GM19193 (cell line): ENCODE results near the gene NR2F6.
A peak's percentile ranks its signal among the peaks of the same experiment; 100 is the strongest.

Source experiments
- POLR2A ChIP-seq: IDR thresholded peaks from 4 replicates; pipeline ENCODE4 v1.6.1; 2011; ENCODE audit not compliant: insufficient read depth, insufficient read length; ENCODE audit errors: extremely low read depth

The NR2F6 gene

GRCh38 chr19:17266975-17267788, 21.5 kb upstream of the NR2F6 start, which contains the start of gene BABAM1:
BABAM1 (plus strand) TSS chr19:17267443; CDS start chr19:17268807, 1,364 bp downstream.
- TF ChIP-seq POLR2A, result peak; percentile 83

GRCh38 chr19:17266589-17266974, 20.9 kb upstream of the NR2F6 start:
- peak; percentile 13 for TF ChIP-seq POLR2A

DNA sequence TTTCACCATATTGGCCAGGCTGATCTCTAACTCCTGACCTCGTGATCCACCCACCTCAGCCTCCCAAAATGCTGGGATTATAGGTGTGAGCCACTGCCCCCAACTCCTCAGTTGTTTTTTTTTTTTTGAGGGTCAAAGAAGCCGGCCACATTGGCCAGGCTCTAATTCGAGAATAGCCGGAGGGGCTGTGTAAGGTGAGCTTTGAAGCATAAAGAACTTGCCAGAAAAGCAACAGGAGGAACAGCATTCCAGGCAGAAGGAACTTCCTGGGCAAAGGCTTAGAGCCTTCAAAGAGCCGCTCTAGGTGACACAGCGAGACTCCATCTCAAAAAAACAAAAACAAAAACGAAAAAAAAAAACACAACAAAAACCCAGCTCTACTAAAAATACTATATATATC, 20.3 kb upstream of the NR2F6 start:
- TF ChIP-seq POLR2A, result no peak

- no peak for TF ChIP-seq POLR2A
Measured at GRCh38 chr19:17264641-17264979, 18.9 kb upstream of the NR2F6 start, which contains the start of gene USHBP1. USHBP1 (minus strand) TSS chr19:17264745; CDS start chr19:17264299, 446 bp downstream.

DNA sequence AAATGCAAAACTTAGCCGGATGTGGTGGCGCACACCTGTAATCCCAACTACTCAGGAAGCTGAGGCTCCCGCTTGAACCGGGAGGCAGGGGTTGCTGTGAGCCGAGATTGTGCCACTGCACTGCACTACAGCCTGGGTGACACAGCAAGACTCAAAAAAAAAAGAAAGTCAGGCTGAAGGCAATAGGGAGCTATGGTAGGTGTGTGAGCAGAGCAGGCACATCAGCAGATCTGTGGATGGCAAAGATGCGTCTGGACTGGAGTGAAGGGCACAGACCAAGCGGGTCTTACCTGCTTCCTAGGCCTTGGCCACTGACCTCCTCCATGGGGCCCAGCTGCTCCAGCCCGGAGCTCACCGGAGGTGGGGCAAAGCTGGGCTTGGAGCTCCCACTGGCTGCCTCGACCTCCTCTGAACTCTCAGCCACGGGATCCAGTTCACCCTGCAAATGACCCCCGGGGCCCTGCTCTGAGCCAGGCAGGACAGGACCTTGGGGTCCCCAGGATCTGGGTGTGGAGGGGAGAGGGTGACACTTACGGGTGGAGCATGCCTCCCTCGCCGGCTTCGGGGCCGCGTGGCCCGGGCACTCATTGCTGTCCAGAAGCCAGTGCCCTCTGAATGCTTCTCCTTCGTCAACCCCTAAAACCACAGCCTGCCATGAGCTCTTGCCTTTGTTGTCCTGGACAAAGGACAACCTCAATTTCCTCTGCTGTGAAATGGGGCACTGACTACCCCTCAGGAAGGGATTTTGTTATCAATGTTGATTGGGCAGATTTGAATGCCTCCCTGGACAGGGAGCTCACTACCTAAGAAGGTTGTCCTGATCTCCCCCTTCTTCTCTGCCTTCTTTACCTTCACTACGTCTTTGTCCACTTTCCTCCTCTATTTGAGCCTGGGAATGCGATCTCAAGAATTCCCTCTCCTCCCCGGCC, 18.3 kb upstream of the NR2F6 start:
- no peak for TF ChIP-seq POLR2A

DNA sequence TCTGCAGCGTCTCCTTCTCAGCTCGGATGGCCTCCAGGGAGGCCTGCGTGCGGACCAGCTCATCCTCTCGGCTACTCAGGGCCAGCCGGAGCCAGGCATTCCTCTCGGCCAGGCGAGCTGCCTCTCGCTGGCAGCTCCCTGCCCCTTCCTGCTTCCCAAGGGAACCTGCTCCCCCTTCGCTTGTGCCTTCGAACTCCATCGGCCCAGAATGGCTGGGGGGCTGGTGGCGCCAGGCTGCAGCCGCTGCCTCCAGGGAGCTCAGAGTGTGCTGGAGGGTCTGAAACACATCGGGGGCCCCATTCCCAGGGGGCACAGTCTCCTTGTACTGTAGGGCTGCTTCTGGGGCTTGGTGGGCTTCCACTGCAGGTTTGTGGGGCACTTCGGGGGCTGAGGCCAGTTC, 16.8 kb upstream of the NR2F6 start:
- TF ChIP-seq POLR2A, result no peak

DNA sequence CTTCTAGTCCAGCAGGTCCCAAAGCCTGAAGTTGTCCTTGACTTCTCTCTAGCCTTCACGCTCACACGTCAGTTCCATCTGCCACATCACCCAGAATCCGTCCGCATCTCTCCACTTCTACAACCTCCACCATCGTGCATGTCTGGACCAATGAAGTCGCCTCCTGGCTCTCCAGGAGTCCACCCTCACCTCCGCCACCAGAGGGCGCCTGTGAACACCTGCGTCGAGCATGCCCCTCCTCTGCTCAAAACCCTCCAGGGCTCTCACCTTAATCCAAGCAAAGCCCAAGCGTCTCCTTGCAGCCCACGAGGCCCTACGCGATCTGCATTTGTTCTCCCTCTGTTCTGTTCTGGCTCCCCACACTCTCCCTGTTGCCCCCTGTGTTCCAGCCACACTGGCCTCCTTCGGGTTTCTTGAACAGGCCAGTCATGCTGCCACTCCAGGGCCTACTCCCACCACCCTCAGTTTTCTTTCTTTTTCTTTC, 15.2 kb upstream of the NR2F6 start:
- TF ChIP-seq POLR2A, result no peak

DNA sequence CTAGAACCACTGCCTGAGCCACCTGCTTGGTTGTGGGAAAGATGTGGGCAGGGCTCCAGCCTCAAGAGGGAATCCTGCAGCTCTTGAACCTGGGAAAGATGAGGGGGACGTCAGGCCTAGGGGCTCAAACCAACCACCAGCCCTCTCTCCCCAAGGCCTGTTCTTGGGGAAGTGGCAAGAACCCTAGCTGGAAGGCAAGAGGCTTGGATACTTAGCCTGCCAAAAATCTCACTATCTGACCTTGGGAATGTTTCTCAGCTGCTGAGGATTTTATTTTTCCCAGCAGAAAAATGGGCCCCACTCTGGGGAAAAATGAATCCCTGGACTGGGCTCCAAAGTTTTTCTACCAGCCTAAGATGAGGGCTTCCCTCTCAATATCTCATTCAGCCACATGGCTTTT, 14.2 kb upstream of the NR2F6 start:
- no peak for TF ChIP-seq POLR2A

- no peak for TF ChIP-seq POLR2A
Measured at GRCh38 chr19:17259118-17259780, 13.5 kb upstream of the NR2F6 start.

DNA sequence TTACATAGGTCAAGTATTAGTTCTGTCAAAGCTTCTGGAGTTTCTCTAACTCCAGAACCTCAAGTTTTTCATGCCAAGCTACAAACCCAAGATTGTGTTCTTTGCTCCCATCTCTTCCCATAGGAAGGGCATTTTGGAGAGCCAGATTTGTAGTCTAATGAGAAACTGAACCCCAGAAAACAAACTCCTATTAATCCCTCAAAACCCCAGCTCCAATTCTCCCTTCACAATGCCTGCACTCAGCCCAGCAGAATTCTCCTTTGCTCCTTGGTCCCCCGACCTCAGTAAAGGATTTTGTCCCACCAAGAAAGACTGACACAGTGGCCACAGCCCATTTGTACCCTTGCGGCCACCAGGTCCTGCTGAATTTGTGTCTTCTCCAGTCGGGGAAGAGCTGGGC, 10.4 kb upstream of the NR2F6 start:
- no peak for TF ChIP-seq POLR2A

- TF ChIP-seq POLR2A, result no peak
Measured at GRCh38 chr19:17255150-17255621, 9.5 kb upstream of the NR2F6 start.

- TF ChIP-seq POLR2A, result no peak
Measured at GRCh38 chr19:17254636-17255035, 8.9 kb upstream of the NR2F6 start.

DNA sequence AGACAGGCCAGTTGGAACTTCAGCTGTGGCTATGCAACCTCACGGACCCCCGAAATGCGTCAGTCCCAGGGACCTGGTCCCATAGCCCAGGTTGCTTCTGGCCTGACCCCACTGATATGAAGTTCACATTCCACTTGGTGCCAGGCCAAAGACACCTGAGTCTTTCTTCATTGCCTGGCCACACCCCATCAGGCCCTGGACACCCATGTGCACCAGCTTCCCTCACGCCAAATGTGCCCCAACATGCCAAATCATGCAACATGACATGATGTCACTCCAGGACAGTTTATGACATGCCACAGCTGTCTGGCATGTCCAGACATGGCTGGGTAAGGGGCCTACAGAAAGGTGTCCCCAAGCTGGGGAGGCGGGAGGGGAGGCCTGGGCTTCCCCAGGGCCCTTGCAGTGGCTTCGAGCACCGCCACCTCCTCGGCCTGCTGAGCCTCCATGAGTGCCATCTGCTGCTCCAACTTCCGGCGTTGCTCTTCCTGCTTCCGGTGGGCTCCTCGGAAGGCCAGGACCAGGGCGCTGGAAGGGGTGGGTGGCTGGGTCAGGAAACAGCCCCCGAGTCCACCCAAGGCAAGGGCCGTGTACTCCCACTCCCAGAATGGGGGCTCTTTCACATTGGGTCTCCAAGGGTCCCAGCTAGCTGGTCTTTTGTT, 4.3 kb upstream of the NR2F6 start:
- TF ChIP-seq POLR2A, result no peak
